ENCODE results near the gene ZNF341. TPM values are rescaled to one million over a fixed set of nuclear protein-coding genes. Genes with fewer than 3 reads are reported as not detected.

The ZNF341 gene
- total and polyA plus RNA-seq, 2 experiments from 2014 or later, result 4.3 to 6.1 TPM

- Histone ChIP-seq H3K9me2 (ENCODE audit: insufficient read depth) (no peaks in the 10 kb centered on the region; the same call in 1 of the 2 replicates), H4K20me1 (replicated peaks; ENCODE audit: insufficient read depth) (no peaks in the 10 kb centered on the region), H3F3A (replicated peaks; ENCODE audit: low read depth) (0 out of 2 replicates have a peak, but pooled peaks cover 3% of the 10 kb centered on the region), H2AFZ (no peak overlapping the region), H3K79me2 (replicated peaks; ENCODE audit: insufficient read depth) (no peaks in the 10 kb centered on the region), H3K4me2 (no peak overlapping the region), H3K27me3 (ENCODE audit: insufficient read depth) (no peaks in the 10 kb centered on the region), H3K27ac (ENCODE audit: low read depth) (no peak overlapping the region), H3K4me3 (no peak overlapping the region), H3K36me3 (ENCODE audit: insufficient read depth) (no peaks in the 10 kb centered on the region), H3K4me1 (ENCODE audit: insufficient read depth) (peaks cover 13% of the 10 kb centered on the region)
- no peak for TF ChIP-seq REST (IDR thresholded peaks at IDR 0.05; ENCODE audit: unreplicated experiment)
- no peak for TF ChIP-seq NANOG (IDR thresholded peaks at IDR 0.05; ENCODE audit: borderline replicate concordance)
- TF ChIP-seq EZH2 (IDR thresholded peaks at IDR 0.05; ENCODE audit: low read depth, unreplicated experiment), result no peak
- TF ChIP-seq EZH2phosphoT487 (IDR thresholded peaks at IDR 0.05; ENCODE audit: unreplicated experiment), result no peak
- H3K27ac Mint-ChIP-seq, result no peak overlapping the region
- ATAC-seq, result no peak
- peaks cover 9% of the 10 kb centered on the region for H3K27me3 Mint-ChIP-seq (ENCODE audit: insufficient read depth, low read depth, poor library complexity)
- H3K9me3 Mint-ChIP-seq, result peaks cover 13% of the 10 kb centered on the region; the same call in 2 of the 3 replicates
- no peak overlapping the region for H3K4me3 Mint-ChIP-seq
- H3K4me1 Mint-ChIP-seq, result peaks cover 16% of the 10 kb centered on the region
- peaks cover 7% of the 10 kb centered on the region; the same call in 1 of the 3 replicates for H3K36me3 Mint-ChIP-seq (ENCODE audit: low read depth)
- DNase-seq (ENCODE audit: low spot score), result no peak
These were observed 24.1 kb upstream of the ZNF341 start for GRCh38 chr20:33707668-33708067.

- Histone ChIP-seq H3K4me2 (0 out of 2 replicates have a peak overlapping the region, but pooled peaks have one; percentile 5), H3K27me3 (ENCODE audit: insufficient read depth) (no peaks in the 10 kb centered on the region), H2AFZ (no peak overlapping the region), H3K4me1 (ENCODE audit: insufficient read depth) (peaks cover 13% of the 10 kb centered on the region), H3K79me2 (replicated peaks; ENCODE audit: insufficient read depth) (no peaks in the 10 kb centered on the region), H3K9me2 (ENCODE audit: insufficient read depth) (no peaks in the 10 kb centered on the region; the same call in 1 of the 2 replicates), H3F3A (replicated peaks; ENCODE audit: low read depth) (0 out of 2 replicates have a peak, but pooled peaks cover 3% of the 10 kb centered on the region), H4K20me1 (replicated peaks; ENCODE audit: insufficient read depth) (no peaks in the 10 kb centered on the region), H3K27ac (ENCODE audit: low read depth) (peak overlapping the region; percentile 64; the same call in 1 of the 2 replicates), H3K36me3 (ENCODE audit: insufficient read depth) (no peaks in the 10 kb centered on the region), H3K4me3 (no peak overlapping the region)
- DNase-seq (ENCODE audit: low spot score) (peak; percentile 50), ATAC-seq (peak; percentile 40)
- Mint-ChIP-seq H3K27ac (no peak overlapping the region), H3K36me3 (ENCODE audit: low read depth) (no peaks in the 10 kb centered on the region; the same call in 2 of the 3 replicates), H3K4me3 (no peak overlapping the region), H3K4me1 (peaks cover 16% of the 10 kb centered on the region), H3K9me3 (no peaks in the 10 kb centered on the region), H3K27me3 (ENCODE audit: insufficient read depth, low read depth, poor library complexity) (peaks cover 9% of the 10 kb centered on the region)
- TF ChIP-seq ZNF331 (CRISPR knock-in tag; IDR thresholded peaks at IDR 0.05; ENCODE audit: low read depth) (no peak), REST (IDR thresholded peaks at IDR 0.05; ENCODE audit: unreplicated experiment) (no peak), CTCF (conservative IDR thresholded peaks at IDR 0.05; ENCODE audit: low read depth in 2 of 2) (no peak)
These were observed 22.4 kb upstream of the ZNF341 start for GRCh38 chr20:33709398-33709797.

Data from GM23338 (cell line).